ENCODE measurements around the gene CCDC154.
"Not testable (repeated sequence)": the region's sequence is repeated elsewhere in the genome, so short reads cannot be mapped to it uniquely, and the experiment has no call there.

Gene CCDC154, protein sequence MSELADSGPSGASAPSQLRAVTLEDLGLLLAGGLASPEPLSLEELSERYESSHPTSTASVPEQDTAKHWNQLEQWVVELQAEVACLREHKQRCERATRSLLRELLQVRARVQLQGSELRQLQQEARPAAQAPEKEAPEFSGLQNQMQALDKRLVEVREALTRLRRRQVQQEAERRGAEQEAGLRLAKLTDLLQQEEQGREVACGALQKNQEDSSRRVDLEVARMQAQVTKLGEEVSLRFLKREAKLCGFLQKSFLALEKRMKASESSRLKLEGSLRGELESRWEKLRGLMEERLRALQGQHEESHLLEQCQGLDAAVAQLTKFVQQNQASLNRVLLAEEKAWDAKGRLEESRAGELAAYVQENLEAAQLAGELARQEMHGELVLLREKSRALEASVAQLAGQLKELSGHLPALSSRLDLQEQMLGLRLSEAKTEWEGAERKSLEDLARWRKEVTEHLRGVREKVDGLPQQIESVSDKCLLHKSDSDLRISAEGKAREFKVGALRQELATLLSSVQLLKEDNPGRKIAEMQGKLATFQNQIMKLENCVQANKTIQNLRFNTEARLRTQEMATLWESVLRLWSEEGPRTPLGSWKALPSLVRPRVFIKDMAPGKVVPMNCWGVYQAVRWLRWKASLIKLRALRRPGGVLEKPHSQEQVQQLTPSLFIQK

GRCh38 chr16:1443980-1444729, at the start of gene CCDC154:
Gene CCDC154, minus strand, starts transcription at chr16:1444556. Its CDS starts 234 bp downstream, at chr16:1444322.
- no peak for DNase-seq

GRCh38 chr16:1493746-1494094, 49.4 kb upstream of the CCDC154 start:
- DNase-seq = peak; percentile 6

- peak; percentile 73 for DNase-seq
These were observed 48.8 kb upstream of the CCDC154 start, which contains the start of gene TELO2 for GRCh38 chr16:1492923-1493745. Gene TELO2, plus strand, starts transcription at chr16:1493360. Its CDS starts 922 bp downstream, at chr16:1494282.

DNA sequence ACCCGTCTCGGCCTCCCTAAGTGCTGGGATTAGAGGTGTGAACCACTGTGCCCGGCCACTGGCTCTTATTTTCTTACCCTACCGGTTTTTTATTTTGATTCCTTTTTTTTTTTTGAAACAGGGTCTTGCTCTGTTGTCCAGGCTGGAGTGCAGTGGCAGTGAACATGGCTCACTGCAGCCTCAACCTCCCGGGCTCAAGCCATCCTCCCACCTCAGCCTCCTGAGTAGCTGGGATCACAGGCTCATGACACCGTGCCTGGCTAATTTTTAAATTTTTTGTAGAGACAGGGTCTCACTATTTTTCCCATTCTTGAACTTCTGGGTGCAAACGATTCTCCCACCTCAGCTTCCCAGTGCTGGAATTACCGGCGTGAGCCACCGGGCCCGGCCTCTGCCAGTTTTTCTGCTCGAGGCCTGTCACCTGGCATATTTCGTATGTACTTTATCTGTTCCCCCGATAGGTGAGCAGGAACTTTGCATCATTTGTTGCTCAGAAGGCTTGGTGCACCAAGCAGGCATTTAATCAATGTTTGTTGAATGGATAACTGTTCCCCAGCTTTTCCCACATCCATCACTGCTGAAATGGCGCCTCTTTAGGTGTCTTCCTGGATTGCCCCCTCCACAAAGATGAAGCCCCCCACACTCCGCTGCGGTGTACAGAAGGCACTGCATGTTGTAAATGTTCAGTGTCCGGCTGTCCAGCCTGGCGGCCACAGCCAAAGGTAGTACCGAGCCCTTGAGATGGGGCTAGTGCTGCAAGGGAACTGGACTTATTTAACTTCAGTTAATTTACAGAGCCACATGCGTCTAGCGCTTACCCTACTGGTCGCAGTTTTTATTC, 47.9 kb upstream of the CCDC154 start:
- DNase-seq = no peak

DNA sequence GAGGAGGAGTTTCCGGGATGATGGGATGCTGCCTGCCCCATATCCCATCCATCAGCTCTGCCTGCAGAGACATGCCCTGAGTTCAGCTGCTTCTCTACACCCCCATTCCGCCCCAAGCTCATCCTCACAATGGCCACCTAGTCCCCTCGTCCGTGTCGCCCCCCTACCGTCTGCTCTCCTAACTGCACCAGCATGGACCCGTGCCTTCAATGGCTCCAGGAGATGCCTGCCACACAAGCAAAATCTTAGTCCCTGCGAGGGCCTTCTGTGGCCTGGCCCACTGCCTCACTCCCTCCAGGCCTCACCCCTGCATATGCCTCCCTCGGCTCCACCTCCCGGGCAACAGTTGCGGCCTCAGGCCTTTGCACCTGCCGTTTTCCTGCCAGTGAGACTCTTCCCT, 47.0 kb upstream of the CCDC154 start:
- DNase-seq = no peak

DNA sequence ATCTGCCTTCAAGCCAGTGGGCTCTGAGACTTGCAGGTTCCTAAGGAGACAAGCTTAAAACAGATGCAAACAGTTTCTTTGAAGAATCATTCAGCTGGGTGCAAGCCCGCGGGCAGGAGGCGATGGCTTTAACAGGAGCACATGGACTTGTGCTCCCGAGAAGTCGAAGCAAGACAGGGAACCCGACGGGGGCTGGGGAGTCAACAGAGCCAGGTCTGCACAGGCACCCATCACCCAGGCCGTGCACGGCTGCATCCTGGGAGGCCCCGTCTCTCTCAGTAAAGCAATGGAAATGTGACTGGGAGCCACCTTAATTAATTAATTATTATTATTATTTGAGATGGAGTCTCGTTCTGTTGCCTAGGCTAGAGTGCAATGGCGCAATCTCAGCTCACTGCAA, 44.7 kb upstream of the CCDC154 start:
- no peak for DNase-seq

DNA sequence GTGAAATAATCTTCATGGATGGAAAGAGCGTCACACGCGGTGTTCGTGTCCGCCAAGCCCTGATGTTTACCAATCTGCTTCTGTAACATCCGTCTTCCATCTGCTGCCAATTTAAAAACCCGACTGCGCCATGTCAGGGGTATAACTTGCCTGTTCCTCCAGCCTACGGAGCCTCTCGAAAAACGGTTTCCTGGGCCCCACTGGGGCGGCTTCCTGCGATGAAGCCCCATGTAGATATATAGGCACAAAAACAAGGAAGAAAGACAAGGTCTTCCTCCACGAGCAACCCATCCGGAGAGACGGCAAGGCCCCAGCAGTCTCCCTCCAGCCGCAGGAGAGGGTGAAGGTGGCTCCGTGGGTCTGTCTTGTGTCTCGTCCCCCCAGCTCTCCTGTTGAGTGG, 44.3 kb upstream of the CCDC154 start, which contains the start of gene PTX4:
PTX4 (minus strand) TSS at position 326 of the 400 bp plus-strand sequence; CDS start at position 291, 35 bp downstream.
- no peak for DNase-seq

- no peak for DNase-seq
These were observed 43.8 kb upstream of the CCDC154 start for GRCh38 chr16:1488054-1488601.

DNA sequence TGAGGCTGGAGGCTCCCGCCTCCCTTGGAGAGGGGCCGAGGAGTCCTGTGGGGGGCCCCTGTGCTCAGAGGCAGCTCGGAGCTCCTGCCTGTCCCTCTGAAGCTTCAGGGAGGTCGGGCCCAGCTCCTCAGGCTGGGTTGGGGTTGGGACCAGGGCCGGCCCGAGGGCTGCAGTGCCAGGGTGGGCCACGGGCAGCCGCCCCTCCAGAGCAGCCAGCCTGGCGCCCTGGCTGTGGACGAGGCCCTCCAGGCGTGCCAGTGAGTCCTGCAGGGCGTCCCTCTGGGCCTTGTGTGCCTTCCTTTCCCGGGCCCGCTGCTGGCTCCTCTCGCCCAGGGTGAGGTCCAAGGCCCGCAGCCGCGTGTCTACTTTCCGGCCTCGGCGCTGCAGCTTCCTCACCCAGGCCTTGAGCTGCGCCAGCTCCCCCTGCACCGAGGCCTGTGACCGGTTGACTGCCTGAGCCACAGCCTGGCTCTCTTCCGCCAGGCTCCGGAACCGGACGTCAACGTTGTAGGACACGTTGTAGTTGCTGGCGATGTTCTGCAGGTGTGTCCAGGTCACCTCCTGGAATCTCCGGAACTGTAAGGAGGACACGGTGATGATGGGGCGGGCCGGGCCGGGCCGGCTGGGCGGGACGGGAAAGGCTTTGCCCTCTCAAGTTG, 43.2 kb upstream of the CCDC154 start:
- no peak for DNase-seq

DNA sequence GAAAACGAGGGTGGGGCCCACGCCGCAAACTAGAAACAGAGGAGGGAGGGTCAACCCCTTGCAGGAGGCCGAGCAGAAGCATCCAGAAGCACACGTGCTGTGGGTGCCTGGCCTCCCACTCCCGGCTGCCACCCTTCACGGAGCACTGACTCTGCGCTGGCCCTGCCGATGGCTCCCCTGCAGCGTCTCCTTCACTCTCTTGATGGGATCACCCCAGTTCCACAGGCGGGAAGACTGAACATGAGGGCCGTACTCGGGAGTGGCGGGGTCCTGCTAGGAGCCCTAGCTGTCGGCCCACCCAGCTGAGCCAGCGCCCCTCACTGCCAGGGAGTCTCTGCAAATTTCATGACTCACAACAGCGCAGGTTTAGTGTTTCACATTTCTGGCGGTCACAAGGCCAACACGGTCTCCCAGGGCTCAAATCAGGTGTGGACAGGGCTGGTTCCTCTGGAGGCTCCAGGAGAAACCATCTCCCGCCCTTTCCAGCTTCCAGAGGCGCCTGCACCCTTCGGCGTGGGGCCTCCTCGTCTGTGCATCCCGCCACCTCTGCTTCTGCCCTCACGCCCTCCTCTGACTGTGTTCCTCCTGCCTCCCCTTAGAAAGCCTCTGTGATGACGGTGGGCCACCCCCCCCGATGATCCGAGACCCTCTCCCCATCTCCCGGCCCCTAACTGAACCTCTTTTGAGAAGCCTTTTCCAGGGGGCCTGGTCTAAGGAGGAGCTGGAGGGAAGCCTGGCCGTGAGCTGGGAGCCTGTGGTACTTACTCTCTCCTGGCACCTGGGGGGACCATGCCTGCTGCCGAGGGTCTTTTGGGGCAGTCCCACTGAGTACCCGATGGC, 42.4 kb upstream of the CCDC154 start:
- no peak for DNase-seq

DNA sequence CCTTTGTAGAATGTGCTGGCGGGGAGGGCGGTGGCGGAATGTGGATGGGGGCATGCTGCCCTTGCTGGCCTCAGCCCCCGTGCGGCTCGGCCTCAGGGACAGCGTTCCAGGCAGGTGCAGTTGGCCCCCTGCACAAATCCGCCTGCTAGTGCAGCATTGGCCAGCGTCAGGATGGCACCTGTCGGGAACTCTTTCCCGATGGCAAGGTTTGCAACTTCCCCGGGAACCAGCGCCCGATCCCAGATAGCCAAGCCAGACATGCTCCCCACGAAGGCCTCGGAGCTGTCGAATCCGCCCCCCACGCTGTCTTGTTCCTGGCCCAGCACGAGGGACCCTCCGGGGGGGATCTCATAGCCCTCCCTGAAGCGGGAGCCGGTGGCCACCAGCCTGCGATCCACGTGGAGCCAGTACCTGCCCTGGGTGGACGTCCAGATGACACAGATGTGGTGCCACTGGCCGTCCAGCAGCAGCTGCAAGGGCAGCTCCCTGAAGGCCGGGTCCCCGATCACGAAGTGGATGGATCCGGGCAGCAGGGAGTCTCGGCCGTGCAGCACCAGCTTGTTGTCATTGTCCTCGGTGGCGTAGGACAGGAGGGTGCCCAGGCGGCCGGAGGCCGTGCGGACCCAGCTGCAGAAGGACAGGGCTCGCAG, 41.6 kb upstream of the CCDC154 start:
- DNase-seq = no peak

DNA sequence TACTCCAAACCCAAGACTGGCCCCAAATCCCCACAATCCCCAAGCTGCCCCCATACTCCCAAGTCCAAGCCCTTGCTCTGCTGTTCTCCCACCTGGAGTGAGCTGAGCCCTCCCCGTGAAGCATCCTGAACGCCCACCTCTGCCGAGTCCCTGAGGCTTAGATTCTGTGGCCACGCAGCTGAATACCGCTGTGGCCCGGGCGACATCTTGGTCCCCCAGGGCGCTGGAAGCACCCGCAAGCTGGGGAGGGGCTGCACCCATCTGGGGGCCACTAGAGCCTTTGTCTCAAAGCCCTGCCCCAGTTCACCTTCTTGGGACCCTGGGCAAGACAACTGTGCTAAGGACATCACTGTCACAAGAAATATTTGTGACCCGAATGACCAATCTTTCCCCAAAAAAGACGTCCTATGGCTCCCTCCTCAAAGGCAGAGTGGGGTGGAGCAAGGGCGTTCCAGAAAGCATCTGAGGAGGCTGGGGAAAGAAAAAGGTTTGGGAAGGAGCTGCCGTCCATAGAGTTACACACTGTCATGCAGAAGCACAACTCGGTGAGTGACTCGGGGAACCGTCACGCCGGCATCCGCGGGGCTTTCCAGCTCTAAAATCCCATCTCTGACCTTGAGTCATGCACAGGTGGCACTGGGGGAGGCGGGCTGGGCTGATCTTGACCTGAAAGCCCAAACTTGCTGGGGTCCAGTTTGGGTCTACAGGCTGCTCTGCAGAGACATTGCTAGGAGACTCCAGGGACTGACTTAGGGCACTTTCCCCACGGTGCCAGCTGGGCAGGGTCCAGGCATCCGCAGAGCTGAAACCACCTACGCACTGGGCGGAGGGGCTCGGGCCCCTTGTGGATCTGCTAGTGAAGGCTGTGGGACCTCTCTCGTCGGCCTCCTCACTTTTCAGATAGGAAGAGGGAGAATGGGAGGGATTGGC, 37.8 kb upstream of the CCDC154 start:
- peak; percentile 50 for DNase-seq

- not testable (repeated sequence) for DNase-seq
These were observed 34.6 kb upstream of the CCDC154 start for GRCh38 chr16:1478937-1479336.

DNA sequence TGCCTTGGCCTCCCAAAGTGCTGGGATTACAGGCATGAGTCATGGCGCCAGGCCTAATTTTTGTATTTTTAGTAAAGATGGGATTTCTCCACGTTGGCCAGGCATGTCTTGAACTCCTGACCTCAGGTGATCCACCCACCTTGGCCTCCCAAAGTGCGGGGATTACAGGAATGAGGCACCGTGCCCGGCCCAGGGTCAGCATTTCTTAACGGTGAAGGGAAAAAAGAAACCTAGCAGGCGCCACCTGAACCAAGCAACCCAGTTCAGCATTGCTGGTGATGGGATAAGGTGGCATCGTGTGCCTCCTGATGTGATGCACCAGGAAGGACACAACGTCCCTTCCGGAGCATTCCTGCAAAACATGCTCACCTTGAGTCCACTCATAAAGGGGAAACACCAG, 32.7 kb upstream of the CCDC154 start:
- DNase-seq = no peak

GRCh38 chr16:1475552-1476114, 31.3 kb upstream of the CCDC154 start:
- no peak for DNase-seq

- peak; percentile 78 for DNase-seq
These were observed 30.6 kb upstream of the CCDC154 start, which contains the start of gene CLCN7 for GRCh38 chr16:1474796-1475551. Gene CLCN7, minus strand, starts transcription at chr16:1475028. Its CDS starts 54 bp downstream, at chr16:1474974.

All from HCEC 1CT (cell line).